Measurements from ENCODE around the gene RABL3.
"Not testable (repeated sequence)": the region's sequence is repeated elsewhere in the genome, so short reads cannot be mapped to it uniquely, and the experiment has no call there.

The RABL3 gene, protein sequence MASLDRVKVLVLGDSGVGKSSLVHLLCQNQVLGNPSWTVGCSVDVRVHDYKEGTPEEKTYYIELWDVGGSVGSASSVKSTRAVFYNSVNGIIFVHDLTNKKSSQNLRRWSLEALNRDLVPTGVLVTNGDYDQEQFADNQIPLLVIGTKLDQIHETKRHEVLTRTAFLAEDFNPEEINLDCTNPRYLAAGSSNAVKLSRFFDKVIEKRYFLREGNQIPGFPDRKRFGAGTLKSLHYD

DNA sequence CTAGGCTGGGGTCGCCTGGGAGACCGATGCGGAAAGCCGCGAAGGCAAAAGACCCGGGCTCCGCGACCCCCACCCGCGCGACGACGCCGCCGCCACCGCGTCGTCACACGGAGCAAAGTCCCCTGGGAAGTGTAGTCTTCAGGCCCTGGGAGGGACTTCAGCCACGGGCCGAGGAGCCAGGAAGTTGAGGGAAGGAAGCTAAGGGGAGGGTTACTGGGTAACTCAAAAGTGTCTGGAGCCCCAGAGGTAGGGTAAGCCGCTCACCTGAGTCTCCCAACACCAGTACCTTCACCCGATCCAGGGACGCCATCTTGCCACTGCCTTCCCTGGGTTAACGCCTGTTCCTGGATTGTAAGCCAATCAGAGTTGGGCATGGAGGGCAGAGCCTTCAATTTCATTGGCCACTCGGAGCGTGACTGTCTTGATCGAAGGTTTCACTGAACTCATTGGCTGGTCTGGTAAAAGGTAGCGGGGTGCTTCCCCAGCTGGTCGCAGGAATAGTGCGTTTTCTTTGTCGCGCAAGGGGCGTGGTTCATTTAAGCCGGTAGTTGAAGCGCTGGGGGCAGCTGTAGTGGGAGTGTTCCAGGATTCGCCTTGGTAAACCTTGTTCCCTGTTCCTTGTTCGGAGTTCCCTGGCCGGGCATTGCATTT lies at the start of gene RABL3, which contains the start of gene GTF2E1:
RABL3 (minus strand) TSS at position 319 of the 651 bp plus-strand sequence; CDS start at position 310, 9 bp downstream.
GTF2E1 (plus strand) TSS at position 547 of the 651 bp plus-strand sequence. CDS start 7,809 bp downstream, outside the sequence.
- peak; percentile 99 for DNase-seq

DNA sequence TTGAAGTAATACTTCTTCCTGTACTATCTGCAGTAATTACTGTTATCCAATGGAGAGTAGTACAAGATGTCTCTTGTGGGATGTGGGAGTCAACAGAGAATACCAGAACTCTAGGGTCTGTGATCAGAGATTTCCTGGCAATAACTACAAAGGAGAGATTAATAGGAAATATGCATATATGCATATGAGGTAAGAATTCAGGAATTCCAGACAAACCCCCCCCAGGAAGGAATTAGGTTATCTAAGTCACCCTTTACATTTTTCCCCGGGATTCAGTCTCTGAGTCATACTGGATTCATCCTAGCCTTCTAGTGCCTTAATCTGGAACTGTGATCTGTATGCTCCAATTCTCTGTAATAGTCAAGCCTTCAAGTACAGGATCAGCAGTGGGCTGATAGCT lies 49.6 kb upstream of the RABL3 start:
- DNase-seq = no peak

DNA sequence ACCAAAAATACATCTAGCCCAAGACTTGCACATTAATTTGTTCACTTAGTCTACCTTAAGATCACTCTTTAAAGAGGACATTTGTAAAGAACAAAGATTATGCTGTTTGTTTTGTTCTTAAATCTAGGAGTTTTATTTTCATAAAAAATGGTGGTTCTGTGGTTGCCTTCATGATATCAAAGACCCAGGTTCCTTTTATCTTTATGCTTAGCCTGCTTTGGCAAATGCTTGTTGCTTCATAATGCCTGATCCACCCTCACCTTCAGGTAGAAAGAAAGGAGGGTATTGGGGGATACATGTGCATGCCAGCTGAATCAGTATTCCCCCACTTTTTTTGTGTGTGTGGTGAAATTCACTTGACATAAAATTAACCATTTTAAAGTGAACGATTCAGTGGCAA lies 48.7 kb upstream of the RABL3 start:
- DNase-seq = no peak

DNA sequence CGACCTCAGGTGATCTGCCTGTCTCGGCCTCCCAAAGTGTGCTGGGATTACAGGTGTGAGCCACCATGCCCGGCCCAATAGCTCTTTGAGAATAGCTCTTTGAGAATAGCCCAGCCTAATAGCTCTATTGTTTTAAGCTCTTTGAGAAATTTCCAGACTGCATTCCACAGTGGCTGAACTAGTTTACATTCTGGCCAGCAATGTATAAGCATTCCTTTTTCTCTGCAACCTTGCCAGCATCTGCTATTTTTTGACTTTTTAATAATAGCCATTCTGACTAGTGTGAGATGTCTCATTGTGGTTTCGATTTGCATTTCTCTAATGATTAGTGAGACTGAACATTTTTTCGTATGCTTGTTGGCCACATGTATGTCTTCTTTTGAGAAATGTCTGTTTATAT lies 43.5 kb upstream of the RABL3 start:
- not testable (repeated sequence) for DNase-seq

DNA sequence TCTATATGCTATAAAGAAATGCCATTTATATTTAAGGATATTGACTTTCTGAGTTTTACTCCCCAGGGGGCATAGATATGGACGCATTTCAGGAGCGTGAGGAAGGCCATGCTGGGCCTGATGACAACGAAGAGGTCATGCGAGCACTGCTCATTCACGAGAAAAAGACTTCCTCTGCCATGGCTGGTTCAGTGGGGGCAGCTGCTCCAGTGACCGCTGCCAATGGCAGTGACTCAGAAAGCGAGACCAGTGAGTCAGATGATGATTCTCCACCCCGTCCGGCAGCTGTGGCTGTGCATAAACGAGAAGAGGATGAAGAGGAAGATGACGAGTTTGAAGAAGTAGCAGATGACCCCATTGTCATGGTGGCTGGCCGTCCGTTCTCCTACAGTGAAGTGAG lies 38.7 kb upstream of the RABL3 start:
- no peak for DNase-seq

DNA sequence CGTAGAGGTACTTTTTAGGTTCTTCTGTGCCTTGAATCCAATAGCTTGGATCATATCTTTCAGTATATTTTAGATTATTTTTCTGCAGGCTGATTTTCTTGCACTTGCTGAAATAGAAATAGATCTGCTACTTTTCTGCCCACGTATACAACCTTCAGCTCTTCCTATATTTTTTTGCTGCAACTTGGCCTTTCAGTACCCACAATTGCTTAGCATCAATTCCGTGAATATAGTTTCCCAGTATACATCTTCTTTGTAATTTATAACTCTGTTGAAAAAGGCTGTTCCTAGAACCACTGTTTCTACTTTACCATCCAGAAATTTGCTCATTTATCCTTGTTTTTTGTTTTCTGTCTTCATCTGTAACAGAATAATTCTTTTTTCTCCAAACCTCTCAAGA lies 36.5 kb upstream of the RABL3 start:
- DNase-seq = no peak

DNA sequence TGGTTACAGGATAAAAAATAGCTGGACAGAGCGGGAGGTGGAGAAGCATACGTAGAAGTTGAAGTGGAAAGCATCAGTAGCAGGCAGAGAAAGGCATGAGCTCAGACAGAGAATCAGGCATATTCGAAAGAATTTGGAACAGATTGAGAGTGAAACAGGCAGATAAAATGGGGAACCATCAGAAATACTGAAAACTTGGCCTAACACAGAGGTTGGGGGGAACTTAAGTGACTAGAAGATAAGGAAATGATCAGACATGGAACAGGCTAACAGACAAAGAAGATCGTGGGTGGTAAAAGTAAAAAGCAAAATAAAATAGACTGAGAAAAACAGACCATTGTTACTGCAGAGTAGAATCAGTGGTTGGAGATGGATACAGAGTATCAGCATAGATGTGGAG lies 33.1 kb upstream of the RABL3 start:
- DNase-seq = no peak

DNA sequence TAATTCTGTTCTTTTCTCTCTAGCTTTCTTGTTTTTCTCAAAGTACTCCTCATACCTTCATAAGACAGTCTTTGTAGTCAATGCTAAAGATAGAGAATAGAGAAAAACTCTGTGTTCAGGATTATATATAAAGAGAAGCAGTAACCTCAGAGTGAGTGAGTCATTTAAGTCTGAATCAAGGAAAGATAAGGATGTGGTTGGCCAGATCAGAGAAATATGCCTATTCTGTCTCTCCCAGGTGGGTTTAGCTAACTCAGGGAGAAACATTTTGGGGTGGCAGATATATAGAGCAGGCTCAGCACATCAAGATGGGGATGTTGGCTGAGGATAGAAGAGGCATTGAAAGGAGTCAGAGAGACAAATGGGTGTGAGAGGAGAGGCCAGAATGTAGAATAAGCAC lies 31.6 kb upstream of the RABL3 start:
- DNase-seq = no peak

DNA sequence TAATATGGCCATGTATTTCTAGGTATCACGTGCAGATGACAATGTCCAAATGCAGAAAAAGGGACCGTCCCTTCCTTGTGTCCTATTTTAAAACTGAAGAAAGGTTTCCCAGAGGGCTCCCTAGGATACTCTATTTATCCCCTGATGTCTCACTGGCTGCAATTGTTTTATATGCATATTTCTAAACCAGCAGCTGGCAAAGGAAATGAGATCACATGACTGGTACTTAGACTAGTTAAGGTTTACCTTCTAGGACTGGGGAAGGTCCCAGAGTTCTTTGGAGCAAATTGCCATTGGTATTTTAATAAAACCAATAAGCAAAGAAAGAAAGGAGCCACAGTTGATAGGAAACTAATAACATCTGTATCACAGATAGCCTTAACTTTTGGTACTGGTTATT lies 29.8 kb upstream of the RABL3 start:
- DNase-seq = no peak

DNA sequence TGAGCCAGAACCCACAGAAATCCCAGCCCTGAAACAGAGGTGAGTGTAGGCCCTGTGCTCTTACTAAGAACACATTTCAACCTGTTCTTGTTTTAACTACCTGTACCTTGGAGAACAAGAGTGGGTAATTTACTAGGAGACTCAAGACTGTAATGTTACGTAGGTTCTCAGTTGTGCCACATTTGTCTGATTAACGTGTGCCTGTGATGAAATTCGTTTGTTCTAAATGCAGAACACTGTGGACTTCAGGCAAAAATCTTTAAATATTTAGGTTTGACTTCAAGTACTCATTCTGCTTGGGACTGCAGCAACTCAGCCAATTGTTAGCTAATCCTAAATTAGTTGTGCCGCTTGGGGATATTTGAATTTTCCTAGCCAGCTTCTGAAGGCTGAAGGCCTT lies 28.6 kb upstream of the RABL3 start:
- no peak for DNase-seq

DNA sequence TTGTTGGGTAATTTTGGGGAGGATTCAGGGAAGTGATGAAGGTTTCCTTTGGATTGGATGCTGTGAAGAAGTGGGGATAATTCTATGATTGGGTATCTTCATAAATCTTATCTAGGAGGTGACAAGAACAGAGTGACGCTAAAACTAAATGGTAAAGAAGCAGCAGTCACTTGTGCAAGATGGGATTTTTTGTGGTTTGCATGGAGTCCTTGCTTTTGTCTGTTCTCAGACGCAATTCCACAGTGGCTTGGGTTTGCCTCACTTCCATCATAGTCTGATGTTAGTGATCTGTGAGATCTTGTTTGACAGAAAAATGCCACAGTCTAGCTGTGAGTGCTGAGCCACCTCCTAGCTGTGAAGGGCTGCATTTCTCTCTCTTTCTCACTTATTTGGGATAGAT lies 27.1 kb upstream of the RABL3 start:
- DNase-seq = no peak

DNA sequence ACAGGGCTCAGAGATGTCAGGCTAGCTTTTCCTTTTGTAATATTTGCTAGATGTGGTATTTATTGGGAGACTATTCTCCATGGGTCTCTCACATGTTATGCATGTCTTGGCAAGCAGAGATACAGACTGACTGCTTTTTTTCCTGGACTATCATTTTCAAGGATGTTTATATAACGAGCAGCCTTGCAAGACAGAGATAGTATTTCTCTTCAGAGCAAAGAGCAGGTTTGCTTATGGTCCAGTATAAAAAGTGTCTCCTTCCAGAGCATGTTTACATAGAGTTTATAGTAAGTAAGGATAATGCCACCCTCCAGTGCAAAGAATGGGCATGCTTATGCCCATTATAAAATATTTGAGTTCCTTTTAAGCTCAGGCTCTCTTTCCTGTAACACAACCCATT lies 24.8 kb upstream of the RABL3 start:
- DNase-seq = peak; percentile 9

DNA sequence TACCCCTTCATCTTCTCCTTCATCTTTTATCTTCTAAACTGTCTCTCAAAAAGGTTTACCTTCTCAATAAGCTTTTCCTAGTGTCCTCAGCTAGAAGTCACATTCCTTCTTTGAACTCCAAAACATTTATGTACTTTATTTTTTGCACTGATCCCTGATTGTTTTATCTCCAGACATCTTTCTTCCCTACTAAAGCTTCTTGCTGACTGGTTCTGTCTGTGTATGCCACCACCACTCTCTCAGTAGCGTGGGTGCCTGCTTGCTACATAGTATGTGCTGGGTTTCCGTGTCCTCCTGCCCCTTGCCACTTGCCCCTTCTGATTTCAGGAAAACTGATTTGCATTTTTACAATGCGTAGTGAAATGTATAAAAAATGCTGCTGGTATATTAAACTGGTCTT lies 24.3 kb upstream of the RABL3 start:
- no peak for DNase-seq

DNA sequence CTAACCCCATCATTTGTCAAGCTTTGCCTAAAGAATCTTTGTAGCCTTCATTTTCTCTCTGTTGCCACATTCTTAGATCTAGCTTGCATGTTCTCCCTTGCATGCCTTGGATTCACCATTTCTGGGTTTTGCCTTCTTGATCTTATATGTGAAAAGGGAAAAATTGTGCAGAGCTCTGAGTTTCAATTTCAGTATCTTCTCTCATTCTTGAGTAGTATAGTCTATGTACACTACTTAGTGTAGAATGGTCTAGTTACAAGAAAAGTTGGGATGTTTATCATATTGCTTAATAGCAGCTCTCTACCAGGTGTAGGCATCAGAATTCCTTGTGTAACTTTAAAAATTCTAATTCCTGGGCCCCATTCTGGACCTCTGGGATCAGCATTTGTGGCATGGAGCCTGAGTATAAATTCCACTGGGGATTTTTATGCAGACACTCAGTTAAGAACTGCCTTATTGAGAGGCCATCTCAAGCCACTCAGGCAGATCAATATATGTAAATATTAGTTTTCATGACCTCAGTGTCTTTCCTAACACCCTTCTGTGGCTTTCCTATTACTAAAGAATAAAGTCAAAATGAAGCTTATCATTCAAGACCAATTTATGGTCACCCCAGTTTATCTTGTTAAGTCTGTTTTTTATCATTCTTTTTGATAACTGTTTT lies 23.6 kb upstream of the RABL3 start:
- no peak for DNase-seq

DNA sequence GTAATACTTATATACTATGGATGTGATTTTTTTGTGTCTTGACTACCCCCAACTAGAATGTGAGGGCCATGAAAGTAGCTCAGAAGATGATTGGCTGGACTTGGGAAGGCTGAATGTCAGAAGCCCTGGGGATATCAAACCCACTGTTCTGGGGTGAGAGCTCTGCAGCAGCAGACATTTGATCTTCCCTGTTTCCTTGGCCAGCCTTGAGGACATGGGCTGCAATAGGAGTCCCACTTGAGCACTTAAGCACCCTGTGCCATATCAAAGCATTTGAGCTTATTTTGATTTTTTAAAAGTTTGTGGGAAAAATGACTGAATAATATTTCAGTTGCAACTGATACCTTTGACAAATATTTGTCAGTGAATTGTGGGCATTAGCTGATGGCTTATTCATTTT lies 21.9 kb upstream of the RABL3 start:
- DNase-seq = no peak

DNA sequence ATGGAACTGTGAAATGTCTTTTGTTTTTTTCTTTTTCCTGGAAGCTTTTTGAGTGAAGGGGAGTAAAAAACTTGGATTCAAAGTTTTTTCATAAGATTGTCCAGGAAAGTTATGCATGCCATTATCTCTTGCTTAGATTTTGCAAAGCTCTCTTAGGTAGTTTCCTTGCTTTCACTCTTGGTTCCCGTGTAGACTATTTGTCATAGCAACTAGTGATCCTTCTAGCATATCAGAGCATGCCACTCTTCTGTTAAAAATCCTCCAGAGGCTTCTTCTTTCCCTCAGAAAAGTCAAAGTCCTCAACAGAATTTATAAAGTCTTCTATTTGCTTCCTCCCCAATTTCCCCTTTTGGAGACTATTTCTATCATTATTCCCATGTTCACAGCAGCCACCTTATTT lies 21.3 kb upstream of the RABL3 start:
- no peak for DNase-seq

DNA sequence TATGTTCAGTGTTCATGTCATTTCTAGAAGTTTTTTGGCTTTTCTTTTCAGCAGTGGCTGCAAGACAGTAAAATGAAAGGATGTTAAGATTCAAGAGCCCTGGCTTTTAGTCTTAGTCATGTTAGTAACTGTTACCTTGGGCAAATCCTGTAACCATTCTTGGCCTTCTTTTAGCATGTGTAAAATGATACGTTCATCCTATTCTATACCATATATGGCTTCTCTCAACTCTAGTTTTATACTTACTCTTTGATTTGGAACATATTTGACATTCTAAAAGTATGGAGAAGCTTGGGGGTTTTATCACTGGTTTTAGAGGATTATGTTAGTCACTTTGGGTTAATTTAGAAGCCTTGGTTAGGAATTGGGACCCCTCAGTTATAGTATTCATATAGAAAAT lies 20.3 kb upstream of the RABL3 start:
- DNase-seq = no peak

DNA sequence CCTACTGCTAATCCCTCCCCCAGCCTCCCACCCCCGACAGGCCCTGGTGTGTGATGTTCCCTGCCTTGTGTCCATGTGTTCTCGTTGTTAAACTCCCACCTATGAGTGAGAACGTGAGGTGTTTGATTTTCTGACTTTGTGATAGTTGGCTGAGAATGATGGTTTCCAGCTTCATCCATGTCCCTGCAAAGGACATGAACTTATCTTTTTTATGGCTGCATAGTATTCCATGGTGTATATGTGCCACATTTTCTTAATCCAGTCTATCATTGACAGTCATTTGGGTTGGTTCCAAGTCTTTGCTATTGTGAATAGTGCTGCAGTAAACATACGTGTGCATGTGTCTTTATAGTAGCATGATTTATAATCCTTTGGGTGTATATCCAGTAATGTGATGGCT lies 16.2 kb upstream of the RABL3 start:
- not testable (repeated sequence) for DNase-seq

DNA sequence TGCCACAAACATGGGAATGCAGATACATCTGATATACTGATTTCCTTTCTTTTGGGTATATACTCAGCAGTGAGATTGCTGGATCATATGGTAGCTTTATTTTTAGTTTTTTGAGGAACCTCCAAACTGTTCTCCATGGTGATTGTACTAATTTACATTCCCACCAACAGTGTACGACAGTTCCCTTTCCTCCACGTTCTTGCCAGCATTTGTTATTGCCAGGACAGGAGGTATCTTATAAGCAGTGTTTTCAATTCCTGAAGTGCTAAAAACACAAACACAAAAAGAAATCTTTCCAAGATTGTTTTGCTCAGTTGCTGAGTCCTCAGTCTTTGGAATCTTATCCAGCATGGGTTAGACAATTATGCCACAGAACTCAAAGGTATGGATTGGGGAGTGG lies 13.7 kb upstream of the RABL3 start:
- DNase-seq = no peak

DNA sequence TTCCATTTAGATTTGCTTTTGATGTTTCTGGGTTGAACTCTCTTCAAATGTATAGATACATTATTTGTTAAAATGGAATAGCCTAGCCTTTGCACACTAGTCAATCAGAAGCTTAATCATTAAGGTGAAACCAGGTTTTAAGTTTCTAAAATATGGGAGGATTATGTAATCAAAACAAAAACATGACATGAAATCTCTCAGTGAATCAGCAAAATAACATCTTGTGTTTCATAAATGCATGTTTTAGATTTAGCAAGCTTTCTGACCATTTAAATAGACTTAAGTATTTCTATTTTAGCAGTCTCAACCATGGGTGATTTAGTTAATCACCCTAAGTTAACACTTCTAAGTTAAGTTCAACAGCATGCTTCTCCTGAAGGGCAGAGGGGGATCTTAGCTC lies 11.5 kb upstream of the RABL3 start:
- DNase-seq = no peak

DNA sequence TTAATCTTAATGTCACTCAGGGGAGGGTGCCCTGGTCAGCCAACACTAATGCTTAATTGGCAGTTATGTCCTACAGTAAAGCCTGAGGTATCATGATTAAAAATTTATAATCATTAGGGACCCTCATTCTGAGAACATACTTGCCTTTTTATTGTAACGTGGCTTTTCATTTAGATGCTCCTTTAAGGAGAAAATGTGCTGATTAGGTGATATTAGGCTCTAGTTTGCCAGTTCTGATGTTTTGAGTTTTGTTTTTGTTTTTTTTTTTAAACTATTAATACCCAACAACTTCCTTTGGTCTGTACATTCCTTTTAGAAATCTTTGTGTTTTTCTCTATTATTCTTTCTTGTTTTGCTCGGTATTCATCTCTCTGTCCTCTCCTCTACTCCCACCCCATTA lies 10.5 kb upstream of the RABL3 start:
- no peak for DNase-seq

DNA sequence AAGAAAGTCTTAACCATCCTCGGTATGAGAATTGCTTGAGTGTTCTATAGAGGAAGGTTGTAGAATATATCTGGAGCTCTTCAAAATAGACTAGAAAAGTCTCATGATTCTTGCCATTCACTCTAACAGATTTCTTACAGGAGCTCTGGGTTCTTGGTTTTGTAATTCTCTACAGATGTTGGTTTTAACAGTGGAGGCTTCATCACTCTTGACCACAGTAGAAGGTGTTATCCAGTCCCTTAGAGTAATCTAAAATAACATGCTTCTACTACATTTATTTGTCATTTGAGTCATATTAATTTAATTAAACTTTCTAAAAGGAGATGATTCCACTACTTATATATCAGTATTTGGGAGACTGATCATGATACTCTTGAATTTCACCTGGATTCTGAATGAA lies 9.9 kb upstream of the RABL3 start:
- no peak for DNase-seq

DNA sequence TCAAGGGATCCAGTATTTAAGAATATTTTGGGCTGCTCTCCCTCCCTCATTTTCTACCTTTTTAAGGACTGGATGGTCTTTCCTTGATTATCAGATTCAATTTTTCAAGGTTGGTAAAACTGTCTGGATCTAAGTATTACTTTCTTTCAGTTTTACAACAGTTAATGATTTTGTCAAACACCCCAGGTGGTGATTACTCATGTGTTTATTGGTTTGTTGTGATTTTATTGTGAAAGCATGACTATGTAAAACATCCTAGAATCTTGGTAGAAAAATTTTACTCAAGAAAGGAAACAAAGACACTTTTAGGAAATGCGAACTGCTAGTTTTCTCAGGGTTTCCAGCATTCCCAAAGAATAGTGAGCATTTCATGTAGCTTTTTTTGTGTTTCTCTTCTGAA lies 7.5 kb upstream of the RABL3 start:
- no peak for DNase-seq

DNA sequence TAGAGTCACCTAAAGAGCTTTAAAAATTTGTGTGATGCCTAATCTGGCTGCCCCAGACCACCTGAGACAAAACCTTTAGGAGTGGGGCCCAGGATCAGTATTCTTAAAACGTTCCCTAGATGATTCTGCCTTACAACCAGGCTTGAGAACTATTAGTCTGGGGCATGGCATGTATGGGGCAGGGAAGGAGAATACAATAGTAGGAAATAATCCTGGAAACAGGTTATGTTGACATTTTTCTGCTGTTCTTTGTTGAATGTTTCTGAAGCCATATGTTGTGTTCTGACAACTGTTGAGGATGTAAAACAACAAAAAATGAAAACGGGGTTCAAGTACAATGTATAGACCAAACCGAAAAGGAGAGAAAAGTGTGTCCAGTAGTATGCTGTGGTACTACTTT lies 3.1 kb upstream of the RABL3 start:
- DNase-seq = no peak
